Activated CD4-positive, CD25-positive, alpha-beta regulatory T cell (primary cell): ENCODE data around the gene ZBTB12.
A peak's percentile ranks its signal among the peaks of the same experiment; 100 is the strongest.
"Not testable (repeated sequence)": the region's sequence is repeated elsewhere in the genome, so short reads cannot be mapped to it uniquely, and the experiment has no call there.

Experiments
- DNase-seq, 4 experiments: peaks; one replicate each; lab custom pipeline; 2025; lab: John Stamatoyannopoulos, UW

The ZBTB12 gene

DNA sequence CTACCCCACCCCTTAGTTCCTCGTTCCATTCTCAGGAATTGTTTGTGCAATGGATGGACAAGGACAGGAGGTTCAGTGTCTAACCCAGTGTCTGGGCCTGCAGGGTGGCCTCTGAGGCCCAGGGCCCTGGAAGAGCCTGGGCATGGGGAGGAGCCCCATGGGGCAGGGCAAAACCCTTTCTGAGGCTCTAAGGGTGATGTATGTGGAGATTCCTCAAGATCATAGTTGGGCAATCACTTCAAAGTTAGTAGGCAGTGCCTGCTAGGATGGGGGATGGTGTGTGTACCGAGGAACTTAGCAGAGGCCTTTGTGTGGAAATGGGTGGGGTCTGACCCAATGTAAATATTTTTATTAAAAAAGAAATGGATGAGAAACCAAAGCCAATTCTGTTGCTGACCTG lies 18.9 kb upstream of the ZBTB12 start:
- no peak for DNase-seq

DNA sequence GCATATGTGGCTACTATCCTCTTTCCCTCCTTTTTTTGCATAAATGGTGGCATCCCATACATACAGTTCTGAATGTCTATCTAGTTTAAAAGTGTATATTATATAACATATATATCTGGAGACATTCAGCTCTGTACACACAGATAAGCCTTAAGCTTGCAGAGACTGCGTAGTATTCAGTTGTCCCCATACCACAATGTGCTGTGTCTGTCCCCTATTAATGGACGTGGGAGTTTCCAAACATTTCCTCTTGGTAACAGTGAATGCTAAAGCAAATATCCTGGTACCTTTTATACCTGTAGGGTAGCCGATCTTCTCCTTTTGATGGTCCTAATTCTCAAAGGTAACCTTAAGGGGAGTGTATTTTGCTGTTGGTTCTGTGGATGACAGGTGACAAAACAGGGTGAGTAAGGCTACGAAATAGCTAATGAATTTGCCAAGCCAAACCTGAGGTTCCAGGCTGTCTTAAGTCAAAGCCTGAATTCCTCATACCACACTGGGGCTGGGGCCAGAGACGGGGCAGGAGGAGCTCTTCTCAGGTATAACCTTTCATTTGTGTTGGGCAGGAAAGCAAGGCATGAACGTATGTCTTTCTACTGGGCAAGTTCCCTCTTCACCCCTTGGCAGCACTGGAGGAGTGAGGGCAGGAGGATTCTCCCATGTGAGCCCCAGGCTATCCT lies 17.9 kb upstream of the ZBTB12 start:
- DNase-seq, result no peak

DNA sequence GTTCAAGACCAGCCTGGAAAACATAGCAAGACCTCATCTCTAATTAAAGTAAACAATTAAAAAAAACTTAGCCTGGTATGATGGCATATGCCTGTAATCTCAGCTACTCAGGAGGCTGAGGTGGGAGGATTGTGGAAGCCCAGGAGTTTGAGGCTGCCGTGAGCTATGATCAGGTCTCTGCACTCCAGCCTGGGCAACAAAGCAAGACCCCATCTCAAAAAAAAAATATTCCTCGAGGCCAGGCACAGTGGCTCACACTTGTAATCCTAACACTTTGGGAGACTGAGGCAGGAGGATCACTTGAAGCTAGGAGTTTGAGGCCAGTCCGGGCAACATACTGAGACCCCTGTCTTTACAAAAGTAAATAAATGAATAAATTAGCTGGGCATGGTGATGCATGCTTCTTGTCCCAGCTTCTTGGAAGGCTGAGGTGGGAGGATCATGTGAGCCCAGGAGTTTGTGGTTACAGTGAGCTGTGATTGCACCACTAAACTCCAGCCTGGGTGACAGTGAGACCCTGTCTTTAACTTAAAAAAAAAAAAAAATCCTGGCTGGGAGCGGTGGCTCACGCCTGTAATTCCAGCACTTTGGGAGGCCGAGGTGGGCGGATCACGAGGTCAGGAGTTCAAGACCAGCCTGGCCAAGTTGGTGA lies 16.3 kb upstream of the ZBTB12 start:
- DNase-seq, result no peak

DNA sequence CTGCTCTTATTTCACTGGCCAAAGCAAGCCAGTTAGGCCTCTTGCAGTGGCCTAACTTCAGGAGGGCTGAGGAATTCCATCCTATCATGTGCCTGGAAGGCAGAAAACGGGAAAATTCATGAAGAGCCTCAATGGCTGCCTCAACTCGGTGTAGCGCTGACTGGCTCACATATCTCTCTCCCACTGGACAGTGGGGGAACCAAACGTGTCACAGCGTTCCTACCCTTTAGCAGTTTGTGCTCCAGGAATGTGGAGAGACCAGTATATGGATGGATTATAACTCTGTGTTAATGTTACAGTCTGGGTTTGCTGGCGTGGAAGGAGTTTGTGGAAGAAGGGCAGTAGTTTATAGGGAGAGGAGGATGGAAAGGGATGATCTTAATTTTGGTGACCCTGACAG lies 13.9 kb upstream of the ZBTB12 start:
- DNase-seq, result no peak

DNA sequence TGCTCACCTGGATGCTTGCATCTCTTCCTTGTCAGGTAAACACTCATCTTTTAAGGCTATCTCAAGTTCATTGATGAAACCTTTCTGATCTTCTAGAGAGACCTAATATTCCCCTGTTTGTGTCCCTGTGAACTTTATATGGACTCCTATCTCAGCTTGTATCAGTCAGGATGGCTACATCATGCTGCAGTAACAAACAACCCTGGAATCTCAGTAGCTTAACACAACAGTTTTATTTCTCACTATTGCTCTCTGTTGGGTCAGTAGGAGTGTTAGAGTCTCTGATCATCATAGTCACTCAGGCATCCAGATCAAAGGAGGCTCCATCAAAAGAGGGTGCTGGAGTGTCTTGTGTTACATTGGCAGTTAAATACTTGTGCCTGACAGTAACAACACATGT lies 13.5 kb upstream of the ZBTB12 start:
- DNase-seq, result no peak

DNA sequence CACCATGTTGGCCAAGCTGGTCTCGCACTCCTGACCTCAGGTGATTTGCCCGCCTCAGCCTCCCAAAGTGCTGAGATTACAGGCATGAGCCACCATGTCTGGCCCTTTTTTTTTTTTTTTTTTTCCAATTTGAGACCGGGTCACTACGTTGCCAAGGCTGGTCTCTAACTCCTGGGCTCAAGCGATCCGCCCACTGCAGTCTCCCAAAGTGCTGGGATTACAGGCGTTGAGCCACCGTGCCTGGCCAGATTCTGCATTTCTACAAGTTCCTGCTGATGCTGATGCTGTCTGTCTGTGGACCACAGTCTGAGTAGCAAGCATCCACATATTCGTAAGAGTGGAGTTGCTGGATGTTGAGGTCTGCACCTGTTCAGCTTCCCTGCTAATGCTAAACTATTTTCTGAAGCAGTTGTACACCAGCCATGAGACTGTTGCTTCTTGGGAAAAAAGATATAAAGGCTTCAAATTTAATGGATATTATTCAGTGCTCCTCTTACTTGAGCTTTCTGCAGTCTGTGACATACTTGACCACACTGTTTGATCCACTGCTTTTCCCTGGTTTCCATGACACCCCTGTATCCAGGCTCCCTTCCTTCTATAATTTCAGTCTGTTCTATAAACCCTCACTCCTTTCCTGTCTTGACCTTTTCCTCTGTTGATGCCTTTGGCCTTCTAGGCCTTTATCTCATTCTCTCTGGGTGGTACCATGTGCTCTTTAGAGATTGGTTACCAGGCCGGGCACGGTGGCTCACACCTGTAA lies 10.1 kb upstream of the ZBTB12 start:
- no peak for DNase-seq

DNA sequence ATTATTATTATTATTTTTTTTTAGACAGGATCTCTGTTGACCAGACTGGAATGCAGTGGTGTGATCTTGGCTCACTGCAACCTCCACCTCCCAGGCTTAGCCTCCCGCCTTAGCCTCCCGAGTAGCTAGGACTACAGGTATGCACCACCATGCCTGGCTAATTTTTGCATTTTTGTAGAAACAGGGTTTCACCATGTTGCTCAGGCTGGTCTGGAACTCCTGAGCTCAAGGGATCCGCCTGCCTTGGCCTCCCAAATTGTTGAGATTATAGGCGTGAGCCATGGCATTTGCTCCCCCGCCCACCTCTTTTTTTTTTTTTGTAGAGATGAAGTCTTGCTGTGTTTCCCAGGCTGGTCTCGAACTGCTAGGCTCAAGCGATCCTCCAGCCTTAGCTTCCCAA lies 7.4 kb upstream of the ZBTB12 start:
- DNase-seq, result not testable (repeated sequence)

DNA sequence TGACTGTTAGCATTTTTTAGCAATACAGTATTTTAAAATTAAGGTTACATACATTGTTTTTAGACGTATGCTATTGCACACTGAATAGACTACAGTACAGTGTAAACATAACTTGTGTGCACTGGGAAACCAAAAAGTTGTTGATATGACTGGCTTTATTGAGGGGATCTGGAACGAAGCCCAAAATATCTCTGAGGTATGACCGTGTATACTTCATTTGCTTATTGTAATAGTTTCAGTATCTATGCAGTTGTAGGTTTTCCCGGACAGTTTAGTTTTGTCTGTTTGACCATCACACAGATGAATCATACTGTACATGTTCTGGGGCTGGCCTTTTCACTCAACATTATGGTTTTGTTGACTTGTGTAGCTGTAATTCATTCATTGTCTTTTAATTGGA lies 6.9 kb upstream of the ZBTB12 start:
- DNase-seq, result no peak

DNA sequence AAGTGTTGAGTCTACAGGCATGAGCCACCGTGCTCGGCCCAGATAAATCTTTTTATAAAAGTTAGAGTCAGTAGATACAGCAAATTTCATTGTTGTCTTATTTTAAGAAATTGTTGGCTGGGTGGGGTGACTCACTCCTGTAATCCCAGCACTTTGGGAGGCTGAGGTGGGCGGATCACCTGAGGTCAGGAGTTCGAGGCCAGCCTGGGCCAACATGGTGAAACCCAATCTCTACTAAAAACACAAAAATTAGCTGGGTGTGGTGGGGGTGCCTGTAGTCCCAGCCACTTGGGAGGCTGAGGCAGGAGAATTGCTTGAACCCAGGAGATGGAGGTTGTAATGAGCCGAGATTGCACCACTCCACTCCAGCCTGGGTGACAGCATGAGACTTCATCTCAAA lies 6.4 kb upstream of the ZBTB12 start:
- DNase-seq, result not testable (repeated sequence)

DNA sequence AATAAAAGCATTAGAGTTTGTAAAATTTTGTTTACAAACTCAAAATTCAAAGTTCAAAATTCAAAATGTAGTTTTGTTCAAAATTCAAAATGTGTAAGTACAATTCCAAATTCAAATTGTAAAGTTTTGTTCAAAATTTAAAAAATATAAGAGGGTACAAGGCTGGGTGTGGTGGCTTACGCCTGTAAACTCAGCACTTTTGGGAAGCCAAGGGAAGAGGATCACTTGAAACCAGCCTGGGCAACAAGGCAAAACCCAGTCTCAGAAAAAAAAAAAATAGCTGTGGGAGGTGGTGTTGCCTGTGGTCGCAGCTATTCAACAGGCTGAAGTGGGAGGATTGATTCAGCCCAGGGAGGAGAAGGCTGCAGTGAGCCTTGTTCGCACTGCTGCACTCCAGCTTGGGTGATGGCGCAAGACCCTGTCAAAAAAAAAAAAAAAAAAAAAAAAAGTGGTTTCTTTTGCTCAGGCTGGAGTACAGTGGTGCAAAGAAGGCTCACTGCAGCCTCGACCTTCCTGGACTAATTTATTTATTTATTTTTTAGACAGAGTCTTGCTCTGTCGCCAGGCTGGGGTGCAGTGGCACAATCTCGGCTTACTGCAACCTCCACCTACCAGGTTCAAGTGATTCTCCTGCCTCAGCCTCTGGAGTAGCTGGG lies 5.4 kb upstream of the ZBTB12 start:
- no peak for DNase-seq

DNA sequence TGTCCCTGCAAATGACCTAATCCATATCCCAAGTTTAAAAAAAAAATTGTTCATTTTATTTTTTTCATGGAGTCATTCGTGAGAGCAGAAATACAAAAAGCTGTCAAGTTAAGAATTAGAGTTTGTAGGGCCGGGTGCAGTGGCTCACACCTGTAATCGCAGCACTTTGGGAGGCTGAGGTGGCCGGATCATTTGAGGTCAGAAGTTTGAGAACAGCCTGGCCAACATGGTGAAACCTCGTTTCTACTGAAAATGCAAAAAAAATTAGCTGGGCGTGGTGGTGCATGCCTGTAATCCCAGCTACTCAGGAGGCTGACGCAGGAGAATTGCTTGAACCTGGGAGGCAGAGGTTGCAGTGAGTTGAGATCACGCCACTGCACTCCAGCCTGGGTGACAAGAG lies 4.8 kb upstream of the ZBTB12 start:
- DNase-seq, result not testable (repeated sequence)

DNA sequence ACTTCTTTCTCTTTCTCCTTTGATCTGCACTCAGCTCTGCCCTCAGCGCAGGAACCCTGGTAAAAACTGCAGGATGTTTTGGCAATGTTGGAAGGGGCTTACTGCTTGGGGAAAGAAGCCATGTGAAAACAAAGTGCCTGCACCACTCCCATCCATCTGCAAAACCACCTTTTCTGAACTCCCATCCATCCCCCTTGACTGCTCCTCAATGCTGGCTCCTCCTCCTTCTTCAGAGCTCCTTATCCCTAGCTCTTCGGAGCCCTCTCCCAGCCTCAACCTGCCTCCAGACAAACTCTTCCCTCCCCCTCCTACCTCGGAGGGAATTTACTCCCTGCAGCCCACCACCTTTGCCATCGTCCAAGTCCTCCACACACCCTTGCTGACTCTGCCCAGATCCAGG lies 4.2 kb upstream of the ZBTB12 start:
- no peak for DNase-seq

DNA sequence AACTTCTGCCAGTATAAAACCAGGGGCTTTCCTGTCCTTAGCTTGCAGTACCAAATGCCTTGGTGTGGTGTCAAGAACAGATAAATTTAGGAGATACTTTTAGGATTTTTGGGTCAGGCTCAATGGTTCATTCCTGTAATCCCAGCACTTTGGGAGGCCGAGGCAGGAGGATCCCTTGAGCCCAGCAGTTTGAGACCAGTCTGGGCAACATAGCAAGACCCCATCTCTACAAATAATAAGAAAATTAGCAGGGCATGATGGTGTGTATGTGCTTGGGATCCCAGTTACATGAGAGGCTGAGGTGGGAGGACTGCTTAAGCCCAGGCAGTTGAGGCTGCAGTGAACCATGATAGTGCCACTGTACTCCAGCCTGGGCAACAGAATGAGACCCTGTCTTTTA lies 3.2 kb upstream of the ZBTB12 start:
- DNase-seq, result no peak

DNA sequence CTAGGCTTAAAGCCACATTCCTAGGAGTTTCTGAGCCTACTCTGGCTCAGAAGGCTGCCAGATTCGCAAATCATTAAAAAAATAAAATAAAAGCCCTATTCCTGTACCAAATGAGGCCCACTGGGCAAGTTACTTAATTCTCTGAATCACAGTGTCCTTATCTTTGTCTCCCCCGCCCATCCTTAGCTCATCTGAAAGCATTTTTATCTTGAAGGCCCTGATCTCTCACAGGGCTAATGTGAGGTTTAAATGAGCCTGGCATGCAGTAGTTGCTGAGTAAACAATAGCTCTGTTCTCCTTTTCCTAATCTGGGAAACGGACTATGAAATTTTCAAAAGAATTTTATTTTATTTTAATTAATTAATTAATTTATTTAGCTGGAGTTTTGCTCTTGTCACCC lies 2.1 kb upstream of the ZBTB12 start:
- no peak for DNase-seq

DNA sequence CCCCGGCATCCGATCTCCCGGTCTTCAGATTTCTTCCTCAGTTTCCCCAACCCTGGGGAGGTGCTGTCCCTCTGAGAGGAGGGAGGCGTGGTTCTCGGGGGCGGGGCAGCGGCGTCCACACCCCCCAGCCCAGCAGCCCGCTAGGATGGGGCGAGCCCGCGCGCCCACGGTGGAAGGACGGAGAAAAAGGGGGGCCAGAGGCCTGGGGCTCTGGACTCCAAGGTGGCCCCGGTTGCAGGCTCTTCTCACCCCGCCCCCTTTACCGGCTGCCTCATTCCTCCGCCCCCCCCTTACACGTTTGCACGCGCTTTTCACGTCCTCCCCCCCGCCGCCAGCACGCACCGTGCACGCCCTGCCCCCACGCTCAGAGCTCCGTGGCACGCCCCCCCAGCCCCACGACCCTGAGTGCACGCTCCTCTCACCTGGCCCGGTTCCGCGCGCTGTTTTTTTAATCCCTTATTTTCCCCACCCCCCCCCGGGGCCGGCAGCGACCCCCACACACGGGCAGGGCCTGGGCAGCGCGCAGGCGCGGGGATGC lies 402 bp downstream of the ZBTB12 start:
- peak; percentile 59 to 65 (median 60) for DNase-seq

DNA sequence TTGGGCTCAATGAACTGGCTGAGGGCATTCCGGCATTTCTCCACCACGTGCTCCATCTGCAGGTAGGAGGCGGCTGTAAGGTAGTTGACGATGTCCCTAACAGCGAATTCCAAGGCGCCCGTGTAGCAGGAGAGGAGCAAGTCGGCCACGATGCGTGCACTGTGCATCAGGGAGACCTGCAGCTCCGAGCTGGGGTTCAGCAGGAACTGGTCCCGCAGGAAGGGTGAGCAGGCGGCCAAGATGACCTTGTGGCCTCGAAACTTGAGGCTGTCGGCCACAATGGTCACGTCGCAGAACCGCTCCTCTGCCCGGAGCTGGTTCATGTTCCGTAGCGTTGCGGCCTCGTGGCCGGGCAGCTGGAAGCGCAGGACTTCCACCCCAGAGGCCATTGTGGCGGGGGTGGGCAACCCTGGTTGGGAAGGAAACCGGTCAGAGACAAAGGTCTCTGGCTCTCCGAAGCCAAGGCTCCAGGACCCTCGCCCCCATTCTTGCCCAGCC lies 920 bp downstream of the ZBTB12 start:
- no peak for DNase-seq

DNA sequence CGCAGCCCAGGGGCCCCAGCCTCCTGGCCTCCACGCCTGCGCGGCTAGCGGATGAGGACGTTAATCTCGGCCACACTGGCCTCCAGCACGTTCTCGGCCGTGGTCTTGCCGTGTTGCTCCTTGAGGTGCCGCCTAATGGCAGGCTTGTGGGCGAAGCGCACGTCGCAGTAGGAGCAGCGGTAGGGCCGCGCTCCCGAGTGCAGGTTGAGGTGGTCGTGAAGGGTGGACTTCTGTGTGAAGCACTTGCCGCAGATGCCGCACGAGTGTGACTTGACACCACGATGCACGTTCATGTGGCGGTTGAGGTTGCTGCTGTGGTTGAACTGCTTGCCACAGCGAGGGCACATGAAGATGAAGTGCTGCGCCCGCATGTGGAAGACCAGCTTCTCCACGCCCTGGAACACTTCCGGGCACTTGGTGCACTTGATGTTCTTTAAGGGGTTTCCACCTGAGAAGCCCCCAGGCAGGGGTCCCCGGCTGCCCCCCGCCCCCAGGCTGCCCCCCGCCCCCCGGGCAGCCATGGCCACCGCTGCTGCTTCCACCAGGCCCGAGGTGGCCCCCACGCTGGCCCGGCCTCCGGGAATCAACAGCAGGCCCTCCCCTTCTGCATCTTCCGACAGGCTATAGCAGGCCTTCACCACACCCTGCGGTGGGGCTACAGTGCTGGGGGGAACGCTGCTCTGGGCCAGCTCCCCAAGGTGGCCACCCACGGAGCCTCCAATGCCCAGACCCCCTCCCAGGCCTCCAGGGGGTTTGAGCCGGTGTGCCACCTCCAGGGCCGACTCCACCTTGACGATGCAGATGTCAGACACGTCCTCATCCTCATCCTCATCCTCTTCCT lies 1.8 kb downstream of the ZBTB12 start:
- DNase-seq, result no peak

DNA sequence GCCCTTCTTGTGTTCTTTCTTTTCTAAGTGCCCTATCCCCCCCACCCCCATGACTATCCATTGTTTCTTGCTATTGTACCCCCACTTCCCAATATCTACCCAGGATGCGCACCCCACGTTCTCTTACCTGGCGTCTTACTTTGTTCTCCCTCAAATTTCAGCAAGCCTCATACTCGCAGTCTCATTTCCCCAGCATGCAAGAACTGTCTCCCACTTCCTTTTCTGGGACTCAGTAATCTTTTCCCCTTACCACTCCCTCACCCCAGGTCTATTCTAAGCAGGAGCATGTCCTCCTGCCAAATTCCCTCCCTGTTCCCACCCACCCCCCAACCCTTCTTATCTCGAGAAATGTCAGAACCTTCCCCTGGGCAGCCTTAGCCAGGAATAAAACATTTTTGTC lies 2.7 kb downstream of the ZBTB12 start:
- no peak for DNase-seq

DNA sequence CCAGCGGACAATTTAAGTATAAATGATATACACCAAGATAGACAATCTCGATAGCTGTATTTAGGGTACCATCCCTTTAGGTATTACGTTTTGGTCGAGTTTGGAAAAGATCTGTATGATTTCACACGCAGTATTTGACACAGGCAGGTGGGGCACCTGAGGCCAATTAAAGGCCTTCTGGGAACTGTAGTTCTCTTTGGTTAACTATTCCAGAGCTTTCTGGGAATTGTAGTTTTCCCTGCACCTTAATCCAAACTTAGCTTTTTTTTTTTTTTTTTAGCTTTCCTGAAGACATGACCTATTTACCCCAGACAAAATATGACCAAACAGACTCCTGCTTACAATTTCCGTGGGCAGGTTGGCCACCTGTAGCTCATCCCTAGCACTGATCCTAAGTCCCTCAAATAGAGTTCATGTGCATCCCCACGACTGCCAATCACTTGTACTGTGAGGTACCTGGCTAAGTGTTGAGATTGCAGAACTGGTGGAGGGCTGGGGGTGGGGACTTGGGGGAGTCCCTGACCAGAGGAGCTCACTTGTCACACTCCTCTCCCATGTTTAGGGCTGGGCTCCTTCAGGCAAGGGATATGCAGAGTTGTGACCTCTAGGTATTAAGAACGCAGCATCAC lies 3.4 kb downstream of the ZBTB12 start:
- DNase-seq, result peak in 1 of 4 experiments; percentile 11

DNA sequence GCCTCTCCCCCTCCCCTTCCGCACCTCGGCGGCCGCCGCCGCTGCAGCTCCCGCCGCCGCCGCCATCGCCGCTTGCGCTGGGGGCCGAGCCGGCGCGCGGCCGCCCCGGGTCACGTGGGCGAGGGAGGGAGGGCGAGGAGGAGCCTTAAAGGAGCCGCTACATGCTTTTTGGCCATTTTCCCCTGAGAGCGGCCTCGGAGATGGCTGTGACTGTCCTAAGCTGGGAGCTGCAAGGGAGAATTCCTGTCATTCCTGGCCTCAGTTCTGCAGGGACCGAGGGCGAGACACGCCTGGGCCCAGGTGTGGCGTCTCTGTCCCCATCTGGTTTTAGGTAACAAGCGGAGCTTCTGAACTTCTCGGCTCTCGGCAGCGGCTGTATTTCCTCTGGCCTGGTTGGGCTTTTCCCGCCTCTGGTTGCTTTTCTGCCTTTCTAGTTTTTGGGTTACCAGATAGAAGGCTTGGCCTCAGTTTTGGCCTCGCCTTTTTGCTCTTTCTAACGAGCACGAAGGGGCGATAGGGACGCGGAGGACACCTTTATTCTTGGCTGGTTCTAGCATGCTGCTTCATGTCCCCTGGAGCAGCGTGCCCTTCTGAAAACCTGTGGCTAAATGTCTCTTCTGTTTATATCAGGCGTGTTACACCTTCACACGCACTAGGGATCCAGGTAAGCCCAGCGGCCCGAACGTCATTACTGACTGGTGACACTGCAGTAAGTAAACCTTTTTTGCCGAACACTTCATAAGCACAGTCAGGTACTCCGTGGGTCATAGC lies 4.1 kb downstream of the ZBTB12 start, which contains the start of gene EHMT2:
TSS of gene EHMT2 (minus strand) at position 87 of the 771 bp plus-strand sequence. CDS start at position 66, 21 bp downstream.
- peak; percentile 73 to 79 (median 76) for DNase-seq
